Activated gamma-delta T cell treated with Interleukin-2 at 50 U/mL for 16 hours (primary cell): Measurements from ENCODE around the gene TMEM212.

Experiments used
- DNase-seq: peaks from one replicate; pipeline ENCODE4 v3.0.0-alpha.2; 2020

The TMEM212 gene

DNA sequence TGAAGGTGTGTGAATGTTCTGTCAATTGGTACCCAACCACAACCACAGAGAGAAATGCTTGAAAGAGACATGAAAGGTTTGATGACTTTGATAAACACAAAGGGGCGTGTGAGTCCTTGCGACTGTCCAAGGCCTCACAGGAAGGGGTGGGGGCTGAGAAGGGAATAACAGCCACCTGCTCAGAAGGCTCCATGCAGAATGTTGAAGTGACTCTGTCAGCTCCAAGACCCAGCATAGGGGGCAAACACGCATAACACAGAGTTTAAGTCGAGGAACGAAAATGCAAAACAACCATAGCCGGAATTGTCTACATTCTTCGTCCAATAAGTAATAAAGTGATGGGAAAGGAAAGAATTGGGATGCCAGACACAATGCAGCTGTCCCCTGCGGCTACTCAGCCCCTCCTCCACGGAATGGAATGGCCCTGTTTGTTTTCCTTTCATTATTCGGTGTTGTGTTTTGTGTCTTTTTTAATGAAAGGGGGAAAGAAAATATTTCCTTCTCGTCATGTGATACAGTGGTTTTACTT lies 19.9 kb downstream of the TMEM212 start:
- DNase-seq: no peak

DNA sequence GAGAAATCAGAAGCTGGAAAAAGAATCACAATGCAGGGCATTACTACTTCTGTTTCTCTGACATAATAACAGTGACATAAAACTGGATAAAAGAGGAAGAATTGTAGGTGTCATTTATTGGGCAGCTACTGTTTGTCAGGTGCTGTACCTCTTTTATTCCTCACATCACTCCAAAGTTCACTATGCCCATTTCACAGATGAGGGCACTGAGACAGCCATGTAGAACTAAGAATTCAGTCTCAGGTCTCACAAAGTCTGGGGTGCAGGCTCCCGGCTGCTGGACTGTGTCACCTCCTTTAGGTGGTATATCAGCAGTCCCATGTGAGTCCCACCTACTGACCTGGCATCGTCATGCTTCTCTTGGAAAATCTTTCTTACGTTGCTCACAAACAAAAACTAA lies 20.8 kb downstream of the TMEM212 start:
- DNase-seq: no peak

DNA sequence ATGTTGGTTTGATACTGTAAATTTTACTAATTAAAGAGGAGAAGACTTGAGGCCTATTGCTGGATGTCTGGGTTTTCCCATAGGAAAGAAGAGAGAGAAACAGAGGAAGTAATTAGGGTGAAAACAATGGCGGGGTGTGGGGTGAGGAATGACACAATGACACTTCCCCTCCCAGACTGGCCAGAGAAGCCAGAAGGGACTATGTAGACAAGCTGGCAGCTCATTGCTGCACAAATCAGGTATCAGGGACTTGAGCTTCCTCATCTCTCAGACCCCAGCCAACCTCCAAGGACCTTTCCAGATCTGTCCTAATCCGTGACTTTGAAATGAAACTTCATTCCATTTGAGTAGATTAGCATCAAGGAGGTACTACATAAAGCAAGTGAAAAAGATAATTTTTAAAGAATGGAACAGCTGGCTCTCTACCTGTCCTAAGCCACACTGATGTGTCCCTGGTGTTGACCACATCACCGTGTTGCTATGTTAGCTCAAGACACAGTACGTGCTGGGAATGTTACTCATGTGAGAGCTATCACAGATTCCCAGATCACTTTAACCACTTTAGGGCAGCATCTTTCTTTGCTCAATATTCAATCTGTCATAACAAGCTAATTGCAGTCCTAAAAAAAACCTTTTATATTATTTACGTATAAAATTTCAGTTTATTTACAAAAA lies 22.2 kb downstream of the TMEM212 start:
- no peak for DNase-seq

DNA sequence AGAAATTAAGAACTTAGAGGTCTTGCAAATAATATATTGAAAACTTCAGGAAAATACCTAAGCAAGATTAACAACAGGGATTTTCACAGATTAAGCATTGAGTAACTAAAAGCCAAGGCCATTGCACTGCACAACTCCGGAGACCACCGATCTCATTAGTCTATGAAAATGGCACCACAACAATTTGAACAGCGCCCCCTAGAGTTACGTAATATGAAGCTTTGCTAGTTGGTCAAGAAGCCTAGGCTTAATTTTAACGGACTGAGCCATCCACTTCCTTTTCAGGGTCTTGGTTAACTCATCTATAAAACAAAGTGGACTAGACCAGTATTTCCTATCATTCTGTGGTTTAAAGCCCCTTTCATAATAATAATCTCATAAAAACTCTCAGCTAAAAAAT lies 24.8 kb downstream of the TMEM212 start:
- no peak for DNase-seq

DNA sequence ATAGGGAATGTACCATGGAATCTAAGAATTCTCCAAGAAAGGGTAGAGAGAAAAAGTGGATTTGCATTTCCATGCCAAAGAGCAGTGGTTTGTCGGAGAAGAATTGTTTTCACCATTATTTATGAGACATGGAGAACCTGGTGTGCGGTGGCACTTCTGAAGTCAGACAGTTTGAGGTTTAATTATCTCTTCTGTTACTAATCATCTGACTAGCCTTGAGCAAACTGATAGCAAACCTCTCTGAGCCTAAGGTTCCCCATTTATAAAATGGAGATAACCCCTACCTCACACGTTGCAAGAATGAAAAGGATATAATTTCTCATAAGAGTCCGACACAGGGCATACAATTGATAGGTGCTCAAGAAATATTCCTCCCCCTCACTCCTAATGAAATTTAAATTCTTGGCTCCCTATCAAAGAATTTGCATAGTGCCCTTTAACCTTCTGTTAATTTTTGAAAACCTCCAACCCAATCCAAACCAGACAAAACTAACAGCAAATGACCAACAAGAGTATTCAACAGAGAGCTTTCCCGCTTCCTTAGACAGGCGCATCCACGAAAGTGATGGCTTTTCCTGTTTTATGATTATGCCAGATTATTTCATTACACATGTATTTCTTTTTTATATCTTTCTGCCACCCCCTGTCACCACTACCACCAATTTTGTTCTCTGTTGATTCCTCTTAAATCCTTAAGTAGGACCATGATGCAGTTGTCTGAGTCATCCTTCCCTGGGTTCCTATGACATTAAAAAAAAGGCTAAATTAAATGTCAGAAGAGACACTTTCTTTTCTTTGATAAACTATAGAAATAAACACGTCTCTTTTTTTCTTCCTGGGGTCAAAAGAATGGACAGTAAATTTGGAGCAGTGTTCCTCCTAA lies 28.5 kb downstream of the TMEM212 start:
- no peak for DNase-seq

DNA sequence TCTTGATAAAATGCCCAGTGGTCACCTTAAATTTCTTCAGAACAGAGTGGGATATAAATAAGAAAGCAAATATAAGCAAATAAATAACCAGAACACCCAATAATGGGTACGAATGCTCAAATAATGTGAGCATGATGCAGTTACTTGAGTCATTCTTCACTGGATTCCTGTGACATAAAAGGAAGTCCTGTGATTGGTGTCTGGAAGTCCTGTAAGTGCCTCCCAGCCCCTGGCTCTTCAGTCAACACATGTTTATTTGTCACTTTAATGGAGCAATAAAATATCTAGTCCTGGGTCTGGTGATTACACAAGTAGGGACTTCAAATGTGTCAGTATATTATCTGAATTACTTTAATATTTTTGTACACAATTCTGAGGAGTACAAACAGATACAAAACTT lies 30.4 kb downstream of the TMEM212 start:
- DNase-seq: no peak

DNA sequence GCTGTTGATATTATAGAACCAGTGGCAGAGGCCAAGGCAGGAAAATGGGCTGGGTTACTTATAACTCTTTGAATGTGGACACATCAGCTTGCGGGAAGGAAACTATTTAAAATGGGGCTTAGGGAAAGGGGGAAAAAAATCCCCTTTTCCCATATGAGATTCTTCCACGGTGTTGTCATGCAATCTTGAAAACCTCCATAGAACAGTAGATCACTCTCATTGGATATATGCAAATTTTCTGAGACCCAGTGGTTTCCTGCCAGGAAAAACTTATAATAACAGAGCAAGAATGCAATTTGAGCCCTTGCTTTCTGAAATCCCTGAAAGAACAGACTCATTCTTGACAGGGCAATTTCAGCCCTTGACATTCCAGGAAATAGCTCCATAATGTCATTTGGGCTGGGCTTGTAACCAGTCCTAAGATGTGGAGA lies 31.1 kb downstream of the TMEM212 start:
- no peak for DNase-seq

DNA sequence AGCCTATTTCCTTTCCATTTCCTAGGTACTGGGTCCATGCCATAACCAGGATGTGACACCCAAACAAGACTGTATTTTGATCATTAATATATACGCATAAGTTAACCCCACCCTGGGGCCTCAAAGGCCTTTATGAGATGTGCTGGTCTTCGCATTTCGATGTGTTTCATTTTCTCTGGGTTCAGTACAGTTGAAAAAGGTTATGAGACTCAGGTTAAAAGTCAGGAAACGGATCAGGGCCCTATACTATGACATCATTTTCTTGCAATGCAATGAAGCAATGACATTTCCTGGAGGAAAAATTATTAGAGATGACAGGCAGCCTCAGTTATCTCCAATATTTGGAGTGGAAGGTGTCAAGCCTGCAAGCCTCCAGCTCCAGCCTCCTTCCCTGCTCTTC lies 31.7 kb downstream of the TMEM212 start:
- DNase-seq: no peak

DNA sequence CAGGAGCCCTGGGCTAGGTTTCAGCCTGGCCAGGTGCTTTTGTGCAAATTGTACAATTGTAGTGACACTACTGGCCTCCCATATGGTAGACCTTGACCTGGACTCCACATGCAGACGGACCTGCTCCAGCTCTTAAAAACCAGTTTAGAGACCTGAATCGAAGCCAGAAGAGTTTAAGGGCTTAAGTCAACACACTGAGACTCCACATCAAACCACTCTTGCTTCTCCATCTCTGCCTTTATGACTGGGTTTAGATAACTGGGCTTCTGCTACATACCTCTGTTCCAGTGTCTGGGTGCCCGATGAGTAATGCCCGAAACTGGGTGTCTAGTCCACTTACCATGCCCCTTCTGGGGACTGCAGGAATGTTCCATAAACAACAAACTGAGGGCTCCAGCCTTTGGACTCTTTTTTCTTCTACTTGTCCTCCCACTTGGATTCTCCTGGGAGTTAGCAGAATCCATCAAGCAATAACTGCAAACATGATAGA lies 32.8 kb downstream of the TMEM212 start:
- DNase-seq: no peak

DNA sequence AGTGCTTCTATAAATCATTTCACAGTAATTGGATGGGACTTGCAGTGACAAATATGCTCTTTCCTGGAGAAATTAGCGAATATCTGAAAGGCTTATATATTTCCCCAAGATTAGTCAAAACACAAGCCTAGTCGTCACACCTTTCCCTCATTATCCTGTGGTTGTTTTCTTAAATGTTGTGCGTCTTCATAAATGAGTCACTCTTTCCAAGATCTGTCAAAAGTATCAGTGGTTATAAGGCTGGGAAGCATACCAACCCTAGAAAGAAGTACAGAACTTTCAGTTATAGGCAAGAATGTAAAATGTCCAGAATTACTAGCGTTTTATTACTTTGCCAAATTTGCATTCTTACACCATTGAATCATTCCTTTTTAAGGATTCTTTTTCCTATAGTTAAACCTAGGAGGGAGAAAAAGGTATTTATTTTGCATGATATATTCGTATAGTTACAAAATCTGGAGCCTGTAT lies 33.6 kb downstream of the TMEM212 start:
- no peak for DNase-seq

DNA sequence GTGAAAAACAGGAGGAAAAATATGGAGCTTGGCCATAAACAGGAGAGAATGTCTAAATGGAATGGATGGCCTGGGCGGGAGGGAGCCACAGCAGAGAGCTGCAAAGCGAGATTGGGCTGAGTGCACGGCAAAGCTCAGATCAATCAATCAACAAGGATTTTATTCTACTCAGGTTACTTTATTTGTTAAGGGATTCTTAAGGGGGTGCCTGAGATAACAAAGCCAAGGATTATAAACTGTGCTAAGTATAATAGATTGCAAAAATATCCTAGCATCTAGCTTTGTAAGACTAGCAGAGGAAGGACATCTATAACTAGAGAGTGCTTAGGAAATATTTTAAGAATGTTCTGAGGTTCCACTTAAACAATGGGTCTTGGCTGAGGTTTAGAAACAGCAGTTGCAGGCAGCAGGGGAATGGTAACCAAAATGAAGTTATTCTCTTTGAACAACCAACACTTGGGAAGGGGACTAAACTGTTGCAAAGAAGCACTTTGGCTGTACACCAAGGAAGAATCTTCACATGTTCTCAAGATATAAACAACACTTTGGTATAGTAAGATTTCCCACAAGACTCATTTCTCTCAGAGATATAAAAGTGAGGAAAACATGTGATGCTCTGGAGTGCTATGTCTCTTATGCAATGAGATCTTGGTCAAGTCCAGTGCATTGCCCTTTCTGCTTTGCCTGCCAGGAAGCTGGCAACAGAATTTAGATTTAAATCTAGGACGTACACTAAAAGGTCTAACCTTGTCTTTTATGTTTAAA lies 35.5 kb downstream of the TMEM212 start:
- DNase-seq: no peak

DNA sequence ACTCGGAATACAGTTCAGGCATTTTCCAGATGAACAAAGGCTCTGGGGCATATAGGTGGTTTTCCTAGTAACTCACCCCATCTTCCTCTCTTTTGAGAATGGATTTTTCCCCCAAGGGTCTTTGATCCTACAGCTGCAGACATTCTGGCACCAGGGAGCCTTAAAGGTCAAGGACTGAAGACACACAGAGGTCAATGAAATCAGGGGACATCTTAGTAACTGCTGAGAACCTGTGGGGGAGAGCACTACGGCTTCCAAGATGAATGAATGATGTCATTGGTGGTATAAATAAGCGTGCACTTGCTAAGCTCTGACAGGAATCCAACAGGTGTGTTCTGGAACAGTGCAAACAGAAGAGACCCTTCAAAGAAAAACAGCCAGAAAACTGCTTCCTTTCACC lies 36.3 kb downstream of the TMEM212 start:
- no peak for DNase-seq

DNA sequence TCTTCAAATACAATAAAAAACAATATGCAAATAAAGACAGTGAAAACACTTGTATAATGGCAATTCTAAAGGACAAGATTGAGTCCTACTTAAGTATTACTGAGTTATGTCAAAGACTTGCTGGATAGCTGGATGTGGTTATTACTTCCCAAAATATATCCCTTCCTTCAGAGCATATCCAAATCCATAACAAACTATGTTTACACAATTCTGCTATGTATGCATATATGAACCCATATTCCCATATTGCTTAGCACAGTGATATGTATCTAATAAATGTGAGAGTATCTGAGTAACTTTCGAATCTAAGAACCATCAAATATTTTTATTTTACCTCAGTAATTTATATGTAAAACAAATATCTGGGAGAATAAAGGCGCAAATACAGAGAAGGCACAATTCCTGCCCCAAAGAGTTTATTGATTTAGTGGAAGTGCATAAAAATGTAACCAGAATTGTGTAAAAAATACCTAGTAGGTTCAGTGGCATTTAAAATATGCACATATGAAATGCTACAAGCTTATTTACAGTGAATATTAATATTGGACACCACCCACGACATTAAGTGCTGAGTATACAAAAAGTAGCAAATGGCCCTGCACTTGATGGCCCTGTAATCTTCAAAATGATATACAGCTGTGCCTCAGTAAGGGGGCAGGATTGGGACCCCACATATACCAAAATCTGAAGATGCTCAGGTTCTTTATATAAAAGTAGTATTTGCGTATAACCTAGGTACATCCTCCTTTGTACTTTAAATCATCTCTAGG lies 37.1 kb downstream of the TMEM212 start:
- DNase-seq: no peak

DNA sequence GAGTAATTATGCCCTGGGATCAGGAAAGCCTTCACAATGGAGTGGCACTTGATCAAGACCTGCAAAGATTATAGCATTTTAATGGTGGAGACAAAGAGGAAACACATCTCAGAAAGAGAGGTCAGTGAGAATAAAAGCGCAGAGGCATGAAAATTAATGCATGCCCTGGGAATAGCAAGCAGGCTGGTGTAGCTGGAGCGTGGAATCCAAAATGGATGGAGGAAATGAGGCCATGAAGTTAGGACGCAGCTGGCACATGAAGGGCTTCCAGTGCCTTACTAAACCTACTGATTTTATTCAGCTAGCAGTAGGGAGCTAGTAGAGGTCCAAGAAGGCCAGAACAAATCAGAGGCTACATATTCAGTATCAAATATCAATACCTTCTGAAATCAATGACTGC lies 38.1 kb downstream of the TMEM212 start:
- DNase-seq: no peak

DNA sequence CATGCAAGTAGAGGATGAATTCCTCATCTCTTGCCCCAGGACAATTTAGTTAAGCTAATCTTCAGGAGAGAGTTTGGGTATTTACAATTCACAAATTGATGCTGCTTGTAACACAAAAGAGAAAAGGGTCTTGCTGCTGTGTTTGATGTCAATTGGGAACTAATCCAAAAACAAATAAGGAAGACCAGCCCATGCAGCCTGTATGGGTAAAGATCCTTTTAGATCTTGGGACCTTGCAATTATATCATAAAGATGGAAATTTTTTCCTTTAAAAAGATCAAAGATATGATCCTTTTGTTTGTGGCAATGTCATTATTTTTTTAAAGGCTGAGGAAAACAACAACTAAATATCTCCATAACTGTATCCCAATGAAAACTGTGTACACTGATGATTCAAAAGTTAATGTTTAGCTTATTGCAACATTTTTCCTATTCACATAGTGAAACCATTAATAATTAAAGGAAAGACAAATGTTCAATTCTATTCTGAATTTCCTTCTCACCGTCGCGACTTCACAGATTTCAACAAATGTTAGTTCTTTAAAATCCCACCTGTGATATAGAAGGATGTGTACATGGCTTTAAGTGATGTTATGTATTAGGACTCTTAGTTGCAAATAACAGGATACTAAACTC lies 40.2 kb downstream of the TMEM212 start:
- no peak for DNase-seq

DNA sequence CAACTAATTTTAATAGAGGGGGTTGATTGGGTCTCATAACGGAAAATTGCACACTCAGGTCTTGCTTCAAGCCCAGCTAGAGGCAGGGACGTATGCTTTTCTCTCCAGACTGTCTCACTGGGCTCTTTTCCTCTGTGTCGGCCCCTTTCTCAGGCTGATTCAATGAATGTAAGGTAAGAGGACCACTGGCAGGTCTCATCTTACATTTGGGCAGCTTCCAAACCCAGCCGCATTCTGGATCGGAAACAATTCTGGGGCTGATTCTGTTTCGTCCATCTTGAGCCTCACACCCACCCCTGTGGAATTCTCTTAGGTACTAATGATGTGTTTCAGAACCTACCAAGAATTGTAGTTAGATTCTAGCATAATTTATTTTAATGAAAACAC lies 40.7 kb downstream of the TMEM212 start:
- no peak for DNase-seq

DNA sequence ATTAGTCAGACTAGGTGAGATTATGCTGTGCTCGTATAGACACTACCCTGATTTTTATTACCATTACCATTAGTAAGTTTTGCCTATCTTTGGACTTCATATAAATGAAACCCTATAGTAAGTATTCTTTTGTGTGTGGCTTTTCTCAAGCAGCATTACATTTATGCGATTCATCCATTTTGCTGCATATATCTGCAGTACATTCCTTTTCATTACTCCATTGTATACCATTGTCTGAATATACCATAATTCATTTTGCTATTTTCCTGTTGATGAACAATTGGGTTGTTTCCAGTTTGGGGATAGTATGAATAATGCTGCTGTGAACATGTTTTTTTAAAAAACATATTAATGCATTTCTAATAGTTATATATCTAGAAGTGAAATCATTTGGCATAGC lies 45.3 kb downstream of the TMEM212 start:
- no peak for DNase-seq

DNA sequence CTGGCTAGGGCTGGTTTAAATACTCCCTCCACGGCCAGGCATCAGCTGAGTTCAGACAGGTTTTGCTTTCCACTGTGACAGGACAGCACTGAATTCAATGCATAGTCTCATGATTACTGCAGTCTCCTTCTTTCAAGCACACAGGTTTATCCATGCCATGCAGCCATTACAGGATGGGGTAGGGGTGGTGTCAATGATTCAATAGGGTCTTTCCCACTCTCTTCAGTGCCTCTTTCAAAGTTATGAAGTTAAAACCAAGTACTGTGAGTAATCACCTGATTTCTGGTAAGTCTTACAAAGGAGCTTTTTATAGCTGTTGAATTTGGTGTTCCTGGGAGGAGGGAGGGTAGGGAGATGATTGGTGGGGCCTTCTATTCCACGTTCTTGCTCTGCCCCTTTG lies 47.2 kb downstream of the TMEM212 start:
- no peak for DNase-seq

DNA sequence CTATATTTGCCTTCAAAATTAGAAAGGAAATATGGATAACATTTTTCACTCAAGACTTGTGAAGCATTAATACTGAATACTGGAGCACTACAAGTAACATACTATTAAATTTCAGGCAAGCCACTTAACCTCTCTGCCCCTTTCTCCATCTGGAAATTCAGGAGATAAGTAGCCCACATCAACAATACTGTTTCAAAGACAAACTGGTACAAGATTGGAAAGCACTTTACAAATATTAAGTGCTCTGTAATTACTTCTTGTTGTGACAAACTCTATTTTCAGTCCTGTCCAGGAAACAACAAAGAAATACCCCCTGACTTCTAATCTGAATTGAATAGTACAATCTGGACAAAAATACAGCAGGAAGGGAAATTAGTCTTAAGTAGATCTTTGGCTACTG lies 49.3 kb downstream of the TMEM212 start:
- no peak for DNase-seq

DNA sequence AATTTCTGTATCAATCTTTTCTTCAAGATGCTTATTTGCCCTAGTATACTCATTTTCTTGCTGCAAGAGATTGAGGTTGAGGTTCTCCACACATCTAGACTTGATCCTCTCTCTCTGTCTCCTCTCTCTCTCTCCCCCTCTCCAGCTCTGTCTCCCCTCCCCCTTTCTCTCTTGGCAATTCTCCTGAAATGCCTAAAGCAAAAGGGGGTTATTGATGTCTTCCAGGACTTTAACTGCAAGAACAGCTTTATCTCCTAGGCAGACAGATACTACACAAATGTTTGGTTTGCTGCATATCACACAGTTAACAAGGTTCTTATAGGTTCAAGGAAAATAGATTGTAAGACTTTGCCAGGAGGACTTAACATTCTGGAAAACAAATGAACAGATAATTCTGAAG lies 52.1 kb downstream of the TMEM212 start:
- no peak for DNase-seq

DNA sequence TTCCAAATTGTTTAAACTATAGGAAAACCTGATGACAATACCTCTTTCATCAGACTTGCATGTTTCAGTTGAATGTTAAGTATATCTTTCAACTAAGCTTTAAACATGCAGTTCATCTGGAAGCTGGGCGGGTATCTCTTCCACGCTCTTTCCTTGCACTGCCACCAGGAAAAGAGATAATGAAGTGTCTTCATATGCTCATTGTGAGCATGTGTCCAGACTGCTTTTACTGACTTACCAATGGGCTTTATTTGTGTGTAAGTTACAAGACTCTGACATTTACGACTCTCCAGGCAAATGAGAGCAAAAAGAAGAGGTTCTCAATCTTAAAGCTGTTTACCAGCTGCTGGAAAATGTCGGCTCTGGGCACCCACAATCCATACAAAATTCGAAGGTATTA lies 52.8 kb downstream of the TMEM212 start:
- no peak for DNase-seq

DNA sequence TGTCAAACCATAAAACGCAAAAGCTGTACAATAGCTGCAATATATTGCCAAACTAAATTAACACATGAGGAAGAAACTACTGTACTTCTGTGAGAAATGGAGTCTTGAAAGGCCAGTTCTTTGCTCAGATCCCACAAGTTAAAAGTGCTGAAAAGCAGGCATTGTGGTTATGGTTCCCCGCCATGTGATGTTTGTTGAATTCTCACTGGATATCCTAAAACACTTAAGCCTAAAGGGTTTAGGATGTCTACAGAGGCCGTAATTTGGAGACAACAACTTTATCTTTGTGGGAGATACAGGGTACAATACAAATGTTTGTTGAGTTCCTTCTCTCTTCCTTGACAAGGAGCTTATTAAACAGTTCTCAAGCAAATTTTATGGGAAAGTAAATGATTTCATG lies 53.2 kb downstream of the TMEM212 start:
- no peak for DNase-seq
